GM23338 (cell line): ENCODE results near the gene NHS. TPM values are rescaled to one million over a fixed set of nuclear protein-coding genes. Genes with fewer than 3 reads are reported as not detected.

ENCODE experiments used
- ATAC-seq: fragments of 200-7000 bp; cut with Tn5 transposase; 3 replicates; pipeline ENCODE4 v1.9.1; 2020
- DNase-seq: peaks from one replicate; pipeline ENCODE4 v3.0.0-alpha.2; 2015; ENCODE audit warnings: low spot score
- H2AFZ ChIP-seq: fragments of 200-600 bp; sonication (generic); 2 replicates; pipeline ENCODE4 v1.8.0; 2016; ENCODE audit warnings: antibody characterized with exemption, mild to moderate bottlenecking, moderate library complexity
- H3F3A ChIP-seq: fragments of 200-600 bp; sonication (generic); replicated peaks from 2 replicates; pipeline ENCODE4 v1.8.0; 2017; ENCODE audit warnings: antibody characterized with exemption, mixed run types, low read depth
- H3K27ac ChIP-seq: fragments of 200-600 bp; sonication (generic); 2 replicates; pipeline ENCODE4 v1.6.1; 2016; ENCODE audit warnings: low read depth
- H3K27me3 ChIP-seq: fragments of 200-600 bp; sonication (generic); 2 replicates; pipeline ENCODE4 v1.8.0; 2016; ENCODE audit warnings: mild to moderate bottlenecking, mixed run types, moderate library complexity; ENCODE audit not compliant: insufficient read depth
- H3K36me3 ChIP-seq: fragments of 200-600 bp; sonication (generic); 2 replicates; pipeline ENCODE4 v1.8.0; 2016; ENCODE audit warnings: mild to moderate bottlenecking; ENCODE audit not compliant: insufficient read depth
- H3K4me1 ChIP-seq: fragments of 200-600 bp; sonication (generic); 2 replicates; pipeline ENCODE4 v1.8.0; 2016; ENCODE audit warnings: mild to moderate bottlenecking, moderate library complexity; ENCODE audit not compliant: insufficient read depth
- H3K4me2 ChIP-seq: fragments of 200-600 bp; sonication (generic); 2 replicates; pipeline ENCODE4 v1.7.1; 2017; ENCODE audit warnings: mixed run types
- H3K4me3 ChIP-seq: fragments of 200-600 bp; sonication (generic); 2 replicates; pipeline ENCODE4 v1.6.1; 2016; ENCODE audit warnings: mixed run types
- H3K79me2 ChIP-seq: fragments of 200-600 bp; sonication (generic); replicated peaks from 2 replicates; pipeline ENCODE4 v1.8.0; 2017; ENCODE audit warnings: mild to moderate bottlenecking; ENCODE audit not compliant: insufficient read depth
- H3K9me2 ChIP-seq: fragments of 200-600 bp; sonication (generic); 2 replicates; pipeline ENCODE4 v1.8.0; 2017; ENCODE audit not compliant: insufficient read depth
- H4K20me1 ChIP-seq: fragments of 200-600 bp; sonication (generic); replicated peaks from 2 replicates; pipeline ENCODE4 v1.8.0; 2017; ENCODE audit warnings: mild to moderate bottlenecking; ENCODE audit not compliant: insufficient read depth
- H3K27ac Mint-ChIP-seq: 2 replicates; pipeline ENCODE4 v1.8.0; 2020; ENCODE audit warnings: inconsistent platforms, mild to moderate bottlenecking, moderate library complexity, mixed read lengths
- H3K27me3 Mint-ChIP-seq: 3 replicates; pipeline ENCODE4 v1.8.0; 2022; ENCODE audit warnings: low read depth, mild to moderate bottlenecking, moderate library complexity, mixed read lengths, inconsistent platforms; ENCODE audit not compliant: insufficient read depth, poor library complexity
- H3K36me3 Mint-ChIP-seq: 3 replicates; pipeline ENCODE4 v1.8.0; 2021; ENCODE audit warnings: low read depth, mild to moderate bottlenecking, inconsistent platforms, moderate library complexity, mixed read lengths
- H3K4me1 Mint-ChIP-seq: 3 replicates; pipeline ENCODE4 v1.8.0; 2020; ENCODE audit warnings: mild to moderate bottlenecking, inconsistent platforms, mixed read lengths
- H3K4me3 Mint-ChIP-seq: 3 replicates; pipeline ENCODE4 v1.8.0; 2021; ENCODE audit warnings: moderate library complexity, mild to moderate bottlenecking, inconsistent platforms, mixed read lengths
- H3K9me3 Mint-ChIP-seq: 3 replicates; pipeline ENCODE4 v1.8.0; 2020; ENCODE audit warnings: moderate library complexity, mild to moderate bottlenecking, inconsistent platforms, mixed read lengths
- CREB1 ChIP-seq: fragments of 250-450 bp; sonication (Bioruptor Pico); IDR thresholded peaks from 2 replicates; pipeline ENCODE4 v1.5.0; 2020; ENCODE audit warnings: low read depth, mild to moderate bottlenecking, moderate library complexity
- EZH2phosphoT487 ChIP-seq: fragments of 200-600 bp; sonication (generic); IDR thresholded peaks from one replicate; pipeline ENCODE4 v1.8.1; 2018; ENCODE audit warnings: antibody characterized with exemption; ENCODE audit not compliant: unreplicated experiment
- JUNB ChIP-seq: IDR thresholded peaks from one replicate; pipeline ENCODE4 v1.6.1; 2016; ENCODE audit warnings: antibody characterized with exemption; ENCODE audit not compliant: unreplicated experiment
- NANOG ChIP-seq: IDR thresholded peaks from 2 replicates; pipeline ENCODE4 v1.6.1; 2016; ENCODE audit warnings: antibody characterized with exemption, borderline replicate concordance
- POLR2AphosphoS5 ChIP-seq: IDR thresholded peaks from 2 replicates; pipeline ENCODE4 v1.6.1; 2016; ENCODE audit warnings: antibody characterized with exemption, low read depth
- STAT1 ChIP-seq: IDR thresholded peaks from one replicate; pipeline ENCODE4 v1.6.1; 2016; ENCODE audit warnings: antibody characterized with exemption; ENCODE audit not compliant: unreplicated experiment
- ZNF114 ChIP-seq: fragments of 250-450 bp; sonication (Bioruptor Pico); IDR thresholded peaks from 2 replicates; pipeline ENCODE4 v1.5.0; 2020; ENCODE audit warnings: mild to moderate bottlenecking, moderate library complexity
- ZNF331 ChIP-seq: fragments of 250-450 bp; sonication (Bioruptor Pico); IDR thresholded peaks from 2 replicates; pipeline ENCODE4 v1.5.0; 2020; ENCODE audit warnings: low read depth, mild to moderate bottlenecking, moderate library complexity
- polyA plus RNA-seq: library from polyadenylated mRNA; unstranded; fragments of >200 nt; fragmentation: Nextera tagmentation; extraction: Ambion mirVana; gene quantifications from 2 replicates; pipeline ENCODE4 v1.2.1, GENCODE V29; 2016
- total RNA-seq: library from RNA; depleted of rRNA; stranded (reverse); fragments of >200 nt; shearing (Covaris generic); gene quantifications from 2 replicates; pipeline ENCODE4 v1.2.3, GENCODE V29; 2014
- TF ChIP-seq, protein P1 (sequence below): IDR thresholded peaks from one replicate; pipeline ENCODE4 v1.6.1; 2018; ENCODE audit warnings: antibody characterized with exemption; ENCODE audit not compliant: unreplicated experiment
- TF ChIP-seq, protein P2 (sequence below), 2 experiments: fragments of 200-600 bp in 1 of 2; sonication (generic) in 1 of 2; conservative IDR thresholded peaks; 2 replicates each; pipeline versions ENCODE4 v1.5.1 to v1.6.1; 2016 to 2017; ENCODE audit warnings: antibody characterized with exemption in 2 of 2, low read depth in 2 of 2, mild to moderate bottlenecking in 2 of 2, moderate library complexity in 1 of 2

NHS gene
- total and polyA plus RNA-seq, 2 experiments from 2014 or later = 1.8 to 8.2 TPM

DNA sequence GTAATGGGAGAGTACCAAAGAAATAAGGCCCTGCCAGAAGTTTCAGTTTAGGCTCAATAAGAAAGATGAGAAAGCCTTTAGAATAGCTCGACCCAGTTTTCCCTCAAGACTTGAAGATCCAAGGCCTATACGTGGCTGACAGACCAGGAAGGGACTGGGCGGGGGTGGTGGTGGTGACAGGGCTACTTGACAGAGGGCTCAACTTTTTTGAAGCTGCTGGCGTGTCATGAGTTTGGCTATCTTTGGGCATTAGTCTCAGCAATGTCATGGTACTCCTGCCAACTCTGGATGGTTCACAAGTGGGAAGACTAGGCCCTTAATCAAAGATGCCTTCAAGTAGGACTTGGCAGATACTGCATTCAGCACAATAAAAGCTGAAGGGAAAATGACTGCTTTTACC, 262.2 kb downstream of the NHS start:
- DNase-seq = no peak
- Histone ChIP-seq H3K27ac (no peak overlapping the region), H3F3A (no peaks in the 10 kb centered on the region), H3K4me1 (peaks cover 12% of the 10 kb centered on the region; the same call in 1 of the 2 replicates), H4K20me1 (no peaks in the 10 kb centered on the region), H3K36me3 (no peaks in the 10 kb centered on the region), H3K79me2 (no peaks in the 10 kb centered on the region), H3K4me3 (no peak overlapping the region), H3K9me2 (no peaks in the 10 kb centered on the region), H3K4me2 (no peak overlapping the region), H2AFZ (no peak overlapping the region), H3K27me3 (no peaks in the 10 kb centered on the region)
- H3K9me3 Mint-ChIP-seq = no peaks in the 10 kb centered on the region
- no peak overlapping the region for H3K27ac Mint-ChIP-seq
- H3K4me1 Mint-ChIP-seq = peaks cover 40% of the 10 kb centered on the region
- H3K36me3 Mint-ChIP-seq = no peaks in the 10 kb centered on the region
- no peak overlapping the region for H3K4me3 Mint-ChIP-seq
- H3K27me3 Mint-ChIP-seq = no peaks in the 10 kb centered on the region
- no peak for ATAC-seq
- TF ChIP-seq CREB1 (CRISPR knock-in tag) = no peak
- no peak for TF ChIP-seq EZH2phosphoT487
- TF ChIP-seq, protein P1, sequence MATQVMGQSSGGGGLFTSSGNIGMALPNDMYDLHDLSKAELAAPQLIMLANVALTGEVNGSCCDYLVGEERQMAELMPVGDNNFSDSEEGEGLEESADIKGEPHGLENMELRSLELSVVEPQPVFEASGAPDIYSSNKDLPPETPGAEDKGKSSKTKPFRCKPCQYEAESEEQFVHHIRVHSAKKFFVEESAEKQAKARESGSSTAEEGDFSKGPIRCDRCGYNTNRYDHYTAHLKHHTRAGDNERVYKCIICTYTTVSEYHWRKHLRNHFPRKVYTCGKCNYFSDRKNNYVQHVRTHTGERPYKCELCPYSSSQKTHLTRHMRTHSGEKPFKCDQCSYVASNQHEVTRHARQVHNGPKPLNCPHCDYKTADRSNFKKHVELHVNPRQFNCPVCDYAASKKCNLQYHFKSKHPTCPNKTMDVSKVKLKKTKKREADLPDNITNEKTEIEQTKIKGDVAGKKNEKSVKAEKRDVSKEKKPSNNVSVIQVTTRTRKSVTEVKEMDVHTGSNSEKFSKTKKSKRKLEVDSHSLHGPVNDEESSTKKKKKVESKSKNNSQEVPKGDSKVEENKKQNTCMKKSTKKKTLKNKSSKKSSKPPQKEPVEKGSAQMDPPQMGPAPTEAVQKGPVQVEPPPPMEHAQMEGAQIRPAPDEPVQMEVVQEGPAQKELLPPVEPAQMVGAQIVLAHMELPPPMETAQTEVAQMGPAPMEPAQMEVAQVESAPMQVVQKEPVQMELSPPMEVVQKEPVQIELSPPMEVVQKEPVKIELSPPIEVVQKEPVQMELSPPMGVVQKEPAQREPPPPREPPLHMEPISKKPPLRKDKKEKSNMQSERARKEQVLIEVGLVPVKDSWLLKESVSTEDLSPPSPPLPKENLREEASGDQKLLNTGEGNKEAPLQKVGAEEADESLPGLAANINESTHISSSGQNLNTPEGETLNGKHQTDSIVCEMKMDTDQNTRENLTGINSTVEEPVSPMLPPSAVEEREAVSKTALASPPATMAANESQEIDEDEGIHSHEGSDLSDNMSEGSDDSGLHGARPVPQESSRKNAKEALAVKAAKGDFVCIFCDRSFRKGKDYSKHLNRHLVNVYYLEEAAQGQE = no peak
- no peak for TF ChIP-seq JUNB
- no peak for TF ChIP-seq ZNF114 (CRISPR knock-in tag)
- TF ChIP-seq, protein P2, sequence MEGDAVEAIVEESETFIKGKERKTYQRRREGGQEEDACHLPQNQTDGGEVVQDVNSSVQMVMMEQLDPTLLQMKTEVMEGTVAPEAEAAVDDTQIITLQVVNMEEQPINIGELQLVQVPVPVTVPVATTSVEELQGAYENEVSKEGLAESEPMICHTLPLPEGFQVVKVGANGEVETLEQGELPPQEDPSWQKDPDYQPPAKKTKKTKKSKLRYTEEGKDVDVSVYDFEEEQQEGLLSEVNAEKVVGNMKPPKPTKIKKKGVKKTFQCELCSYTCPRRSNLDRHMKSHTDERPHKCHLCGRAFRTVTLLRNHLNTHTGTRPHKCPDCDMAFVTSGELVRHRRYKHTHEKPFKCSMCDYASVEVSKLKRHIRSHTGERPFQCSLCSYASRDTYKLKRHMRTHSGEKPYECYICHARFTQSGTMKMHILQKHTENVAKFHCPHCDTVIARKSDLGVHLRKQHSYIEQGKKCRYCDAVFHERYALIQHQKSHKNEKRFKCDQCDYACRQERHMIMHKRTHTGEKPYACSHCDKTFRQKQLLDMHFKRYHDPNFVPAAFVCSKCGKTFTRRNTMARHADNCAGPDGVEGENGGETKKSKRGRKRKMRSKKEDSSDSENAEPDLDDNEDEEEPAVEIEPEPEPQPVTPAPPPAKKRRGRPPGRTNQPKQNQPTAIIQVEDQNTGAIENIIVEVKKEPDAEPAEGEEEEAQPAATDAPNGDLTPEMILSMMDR (conservative IDR thresholded peaks at IDR 0.05; ENCODE audit: low read depth in 2 of 2) = no peak
- no peak for TF ChIP-seq POLR2AphosphoS5

DNA sequence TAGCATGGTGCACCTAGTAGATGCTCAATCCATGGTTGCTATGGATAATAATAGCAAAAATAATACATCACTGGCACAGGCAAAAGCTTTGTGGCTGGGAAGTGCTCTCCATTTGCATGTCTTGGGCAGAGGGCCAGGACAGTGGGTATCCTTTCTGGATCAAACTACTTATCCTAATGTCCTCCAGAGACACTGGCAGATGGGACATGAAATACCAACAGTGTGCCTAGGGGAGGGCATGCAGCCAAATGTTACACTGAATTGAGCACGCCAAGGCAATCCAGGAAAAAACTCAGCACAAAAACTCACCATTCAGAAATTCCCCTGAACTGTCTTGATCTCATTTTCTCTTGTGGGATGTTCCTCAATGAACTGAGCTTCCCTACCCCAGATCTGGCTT, 263.7 kb downstream of the NHS start:
- peaks cover 43% of the 10 kb centered on the region for H3K4me1 Mint-ChIP-seq
- H3K27ac Mint-ChIP-seq = no peak overlapping the region
- Histone ChIP-seq H3K9me2 (no peaks in the 10 kb centered on the region), H3K36me3 (no peaks in the 10 kb centered on the region), H3F3A (no peaks in the 10 kb centered on the region), H3K27me3 (no peaks in the 10 kb centered on the region), H3K27ac (no peak overlapping the region), H4K20me1 (no peaks in the 10 kb centered on the region), H3K4me3 (no peak overlapping the region), H3K79me2 (no peaks in the 10 kb centered on the region), H2AFZ (no peak overlapping the region), H3K4me1 (peaks cover 4% of the 10 kb centered on the region; the same call in 1 of the 2 replicates), H3K4me2 (no peak overlapping the region)
- no peaks in the 10 kb centered on the region for H3K9me3 Mint-ChIP-seq
- DNase-seq (no peak), ATAC-seq (no peak)
- H3K4me3 Mint-ChIP-seq = no peak overlapping the region
- H3K27me3 Mint-ChIP-seq = no peaks in the 10 kb centered on the region
- H3K36me3 Mint-ChIP-seq = no peaks in the 10 kb centered on the region
- TF ChIP-seq, protein P1 = no peak
- TF ChIP-seq NANOG (no peak), STAT1 (no peak), ZNF331 (CRISPR knock-in tag) (no peak), ZNF114 (CRISPR knock-in tag) (no peak), POLR2AphosphoS5 (no peak)
- TF ChIP-seq, protein P2 (conservative IDR thresholded peaks at IDR 0.05; ENCODE audit: low read depth in 2 of 2) = no peak
